ENCODE results near the gene CDC42BPA. TPM values are rescaled to one million over a fixed set of nuclear protein-coding genes. Genes with fewer than 3 reads are reported as not detected.
"Not testable (repeated sequence)": the region's sequence is repeated elsewhere in the genome, so short reads cannot be mapped to it uniquely, and the experiment has no call there.

Gene CDC42BPA
- total RNA-seq, 1 donor from 2014 or later: 95.7 TPM

- no peaks in the 10 kb centered on the region for H3K4me1 Mint-ChIP-seq (ENCODE audit: unreplicated experiment)
- no peaks in the 10 kb centered on the region for H3K27me3 Mint-ChIP-seq (ENCODE audit: unreplicated experiment)
- H3K36me3 Mint-ChIP-seq (ENCODE audit: unreplicated experiment): peaks cover 56% of the 10 kb centered on the region
- H3K27ac Mint-ChIP-seq (ENCODE audit: unreplicated experiment): no peak overlapping the region
- H3K4me3 Mint-ChIP-seq (ENCODE audit: unreplicated experiment): no peak overlapping the region
- no peak for TF ChIP-seq CTCF (IDR thresholded peaks at IDR 0.05)
- no peak for DNase-seq (ENCODE audit: extremely low spot score, unreplicated experiment)
- peaks cover 5% of the 10 kb centered on the region for H3K9me3 Mint-ChIP-seq (ENCODE audit: unreplicated experiment)
Observed at GRCh38 chr1:227004796-227005195, 313.5 kb downstream of the CDC42BPA start.

- H3K27me3 Mint-ChIP-seq (ENCODE audit: unreplicated experiment): no peaks in the 10 kb centered on the region
- H3K4me1 Mint-ChIP-seq (ENCODE audit: unreplicated experiment): no peaks in the 10 kb centered on the region
- H3K27ac Mint-ChIP-seq (ENCODE audit: unreplicated experiment): no peak overlapping the region
- DNase-seq (ENCODE audit: extremely low spot score, unreplicated experiment): no peak
- H3K4me3 Mint-ChIP-seq (ENCODE audit: unreplicated experiment): no peak overlapping the region
- no peak for TF ChIP-seq CTCF (IDR thresholded peaks at IDR 0.05)
- H3K36me3 Mint-ChIP-seq (ENCODE audit: unreplicated experiment): peaks cover 64% of the 10 kb centered on the region
- peaks cover 5% of the 10 kb centered on the region for H3K9me3 Mint-ChIP-seq (ENCODE audit: unreplicated experiment)
Observed at GRCh38 chr1:227003165-227003564, 315.1 kb downstream of the CDC42BPA start.

GRCh38 chr1:227002531-227003049 lies 315.7 kb downstream of the CDC42BPA start:
- Mint-ChIP-seq H3K9me3 (ENCODE audit: unreplicated experiment) (peaks cover 5% of the 10 kb centered on the region), H3K27me3 (ENCODE audit: unreplicated experiment) (no peaks in the 10 kb centered on the region), H3K4me1 (ENCODE audit: unreplicated experiment) (no peaks in the 10 kb centered on the region), H3K27ac (ENCODE audit: unreplicated experiment) (no peak overlapping the region), H3K4me3 (ENCODE audit: unreplicated experiment) (no peak overlapping the region), H3K36me3 (ENCODE audit: unreplicated experiment) (peaks cover 68% of the 10 kb centered on the region)
- TF ChIP-seq CTCF (IDR thresholded peaks at IDR 0.05): no peak
- no peak for DNase-seq (ENCODE audit: extremely low spot score, unreplicated experiment)

- DNase-seq (ENCODE audit: extremely low spot score, unreplicated experiment); H3K27ac Mint-ChIP-seq (ENCODE audit: unreplicated experiment); H3K4me1 Mint-ChIP-seq (ENCODE audit: unreplicated experiment); H3K9me3 Mint-ChIP-seq (ENCODE audit: unreplicated experiment); H3K4me3 Mint-ChIP-seq (ENCODE audit: unreplicated experiment); H3K27me3 Mint-ChIP-seq (ENCODE audit: unreplicated experiment): not testable (repeated sequence)
- H3K36me3 Mint-ChIP-seq (ENCODE audit: unreplicated experiment): peaks cover 64% of the 10 kb centered on the region
Observed at GRCh38 chr1:226999579-226999978, 318.7 kb downstream of the CDC42BPA start.

GRCh38 chr1:226995365-226996332 lies 322.6 kb downstream of the CDC42BPA start:
- Mint-ChIP-seq H3K27ac (ENCODE audit: unreplicated experiment) (no peak overlapping the region), H3K9me3 (ENCODE audit: unreplicated experiment) (peaks cover 5% of the 10 kb centered on the region), H3K36me3 (ENCODE audit: unreplicated experiment) (peaks cover 46% of the 10 kb centered on the region), H3K27me3 (ENCODE audit: unreplicated experiment) (no peaks in the 10 kb centered on the region), H3K4me3 (ENCODE audit: unreplicated experiment) (no peak overlapping the region), H3K4me1 (ENCODE audit: unreplicated experiment) (no peaks in the 10 kb centered on the region)
- no peak for DNase-seq (ENCODE audit: extremely low spot score, unreplicated experiment)
- no peak for TF ChIP-seq CTCF (IDR thresholded peaks at IDR 0.05)

Measured in osteocyte (in vitro differentiated cells).